Endothelial cell of umbilical vein (primary cell): Measurements from ENCODE around the gene MRM2. TPM values are rescaled to one million over a fixed set of nuclear protein-coding genes. Genes with fewer than 3 reads are reported as not detected.

Experiments
- BruUV-seq: library from RNA; stranded (reverse); fragments of 400-500 nt; replicated peaks from 2 replicates; lab custom pipeline; 2021; lab: Mats Ljungman, UMichigan
- CTCF ChIA-PET: fragments of 300-600, 350-600 bp; sonication (Branson Sonifier 250); formaldehyde crosslinking; loops from one replicate; lab custom pipeline; 2021; ENCODE audit warnings: antibody characterized with exemption, inconsistent platforms; lab: Charles Lee
- POLR2A ChIA-PET: fragments of 300-600, 350-600 bp; sonication (Branson Sonifier 250); formaldehyde crosslinking; loops from one replicate; lab custom pipeline; 2021; ENCODE audit warnings: antibody characterized with exemption, inconsistent platforms; lab: Charles Lee
- DNase-seq: peaks from one replicate; pipeline ENCODE4 v3.0.0-alpha.2; 2011; ENCODE audit warnings: low read depth, low spot score
- FAIRE-seq: peaks from 2 replicates; lab custom pipeline; 2011; peaks lifted over from hg19 to GRCh38; lab: Jason Lieb, UNC
- H2AFZ ChIP-seq: 2 replicates; pipeline ENCODE4 v1.6.0; 2012; ENCODE audit warnings: low read depth, low read length, control low read depth, inconsistent platforms
- H3K27ac ChIP-seq: 2 replicates; pipeline ENCODE4 v1.5.1; 2011; ENCODE audit warnings: low read depth, mild to moderate bottlenecking, control low read depth, low read length, moderate library complexity; ENCODE audit not compliant: insufficient read depth
- H3K27me3 ChIP-seq, 2 experiments: 2 replicates each; pipeline versions ENCODE4 v1.6.0 to v1.6.1; 2011; ENCODE audit warnings: low read length in 2 of 2, mixed read lengths in 1 of 2; ENCODE audit not compliant: control insufficient read depth in 2 of 2, insufficient read depth in 2 of 2
- H3K36me3 ChIP-seq, 2 experiments: 2 replicates in 1 of 2; 3 replicates in 1 of 2; pipeline ENCODE4 v1.5.1; 2011; ENCODE audit warnings: low read length in 2 of 2, mild to moderate bottlenecking in 1 of 2, moderate library complexity in 1 of 2; ENCODE audit not compliant: control insufficient read depth in 2 of 2, insufficient read depth in 2 of 2; ENCODE audit errors: extremely low read depth in 1 of 2
- H3K4me1 ChIP-seq: 3 replicates; pipeline ENCODE4 v1.5.1; 2011; ENCODE audit warnings: mild to moderate bottlenecking, low read length; ENCODE audit not compliant: control insufficient read depth, insufficient read depth; ENCODE audit errors: extremely low read depth
- H3K4me2 ChIP-seq: 2 replicates; pipeline ENCODE4 v1.6.1; 2011; ENCODE audit warnings: low read length, control low read depth, mixed read lengths; ENCODE audit not compliant: insufficient read depth
- H3K4me3 ChIP-seq, 3 experiments: fragments of 200-600 bp in 1 of 3; sonication (generic), shearing (Covaris generic) in 1 of 3; replicated peaks in 1 of 3; 2 replicates each; pipeline ENCODE4 v1.5.1; 2011 to 2016; ENCODE audit warnings: control low read depth in 3 of 3, low read length in 3 of 3, mild to moderate bottlenecking in 2 of 3, inconsistent platforms in 1 of 3, low read depth in 1 of 3, moderate library complexity in 1 of 3; ENCODE audit not compliant: insufficient read depth in 1 of 3
- H3K79me2 ChIP-seq: 2 replicates; pipeline ENCODE4 v1.6.0; 2012; ENCODE audit warnings: low read length, inconsistent platforms; ENCODE audit not compliant: control insufficient read depth, insufficient read depth
- H3K9ac ChIP-seq: replicated peaks from 2 replicates; pipeline ENCODE3; 2011; ENCODE audit warnings: low read length, control low read depth; ENCODE audit not compliant: insufficient read depth; ENCODE audit errors: extremely low read depth
- H3K9me1 ChIP-seq: replicated peaks from 3 replicates; pipeline ENCODE4 v1.6.0; 2011; ENCODE audit warnings: mild to moderate bottlenecking, low read length; ENCODE audit not compliant: control insufficient read depth, insufficient read depth; ENCODE audit errors: extremely low read depth
- H3K9me3 ChIP-seq: replicated peaks from 2 replicates; pipeline ENCODE4 v1.5.1; 2012; ENCODE audit warnings: low read length, inconsistent platforms; ENCODE audit not compliant: control insufficient read depth, insufficient read depth
- H4K20me1 ChIP-seq: replicated peaks from 2 replicates; pipeline ENCODE3; 2011; ENCODE audit warnings: mild to moderate bottlenecking, low read length; ENCODE audit not compliant: control insufficient read depth, insufficient read depth; ENCODE audit errors: extremely low read depth
- CTCF ChIP-seq, 2 donors: IDR thresholded peaks; 1 replicate in 1 of 2; 2 replicates in 1 of 2; pipeline ENCODE4 v1.5.1; 2011; ENCODE audit warnings: low read length in 2 of 2, mild to moderate bottlenecking in 2 of 2, moderate library complexity in 2 of 2, control low read depth in 1 of 2, inconsistent platforms in 1 of 2, low read depth in 1 of 2; ENCODE audit not compliant: insufficient read depth in 1 of 2; ENCODE audit errors: extremely low read depth in 1 of 2
- EZH2 ChIP-seq: IDR thresholded peaks from 2 replicates; pipeline ENCODE4 v1.6.1; 2012; ENCODE audit warnings: borderline replicate concordance, low read depth, mild to moderate bottlenecking, moderate library complexity, low read length, inconsistent platforms; ENCODE audit not compliant: severe bottlenecking
- FOS ChIP-seq: IDR thresholded peaks from 2 replicates; pipeline ENCODE4 v1.6.1; 2011; ENCODE audit warnings: mild to moderate bottlenecking, low read length, moderate library complexity, borderline replicate concordance; ENCODE audit not compliant: insufficient read depth
- GATA2 ChIP-seq: IDR thresholded peaks from 2 replicates; pipeline ENCODE4 v1.7.0; 2011; ENCODE audit warnings: low read depth, mild to moderate bottlenecking, moderate library complexity, mixed read lengths, low read length; ENCODE audit not compliant: insufficient read length, insufficient read depth
- JUN ChIP-seq: IDR thresholded peaks from 2 replicates; pipeline ENCODE4 v1.6.1; 2011; ENCODE audit warnings: borderline replicate concordance, low read depth; ENCODE audit not compliant: insufficient read length, insufficient read depth
- MAX ChIP-seq: IDR thresholded peaks from 2 replicates; pipeline ENCODE4 v1.6.1; 2011; ENCODE audit not compliant: insufficient read depth, insufficient read length
- MYC ChIP-seq: IDR thresholded peaks from one replicate; pipeline ENCODE4 v1.6.1; 2011; ENCODE audit warnings: mild to moderate bottlenecking, low read depth, low read length
- POLR2A ChIP-seq: IDR thresholded peaks from 2 replicates; pipeline ENCODE4 v1.6.1; 2012; ENCODE audit warnings: low read depth, mild to moderate bottlenecking, control low read depth, low read length
- POLR2AphosphoS5 ChIP-seq: IDR thresholded peaks from 2 replicates; pipeline ENCODE4 v1.6.1; 2012; ENCODE audit warnings: low read depth, mild to moderate bottlenecking, control low read depth, low read length, moderate library complexity; ENCODE audit not compliant: insufficient read depth
- dilution Hi-C: fragments of 300-500 bp; cut with MboI; formaldehyde crosslinking; loops from one replicate; pipeline ENCODE4 v1.15.0; 2019; ENCODE audit warnings: low sequenced_read_pairs; ENCODE audit not compliant: extremely low pct_ligation_motif_present
- intact Hi-C: fragments of 100-400 bp; cut with micrococcal nuclease; formaldehyde crosslinking; loops from one replicate; pipeline ENCODE4 v1.10.0; 2022
- polyA plus RNA-seq, 4 experiments: library from polyadenylated mRNA; depleted of rRNA in 3 of 4; stranded (reverse) in 3 of 4; unstranded in 1 of 4; fragments of >200 nt; gene quantifications; 2 replicates each; pipeline versions ENCODE4 v1.2.1 to v1.2.3, GENCODE V29; 2011 to 2012; ENCODE audit warnings: missing spikeins in 1 of 4
- total RNA-seq: library from RNA; stranded (reverse); gene quantifications from 2 replicates; pipeline ENCODE4 v1.2.3, GENCODE V29; 2021

The MRM2 gene
- total and polyA plus RNA-seq, 2 donors (not counting 3 experiments of a cell fraction or from before 2014, with no cell fraction given) = 10.6 to 20.8 TPM

- CTCF ChIA-PET = interaction anchor here (0.9 kb wide), 2 partner anchors 17 to 57 kb away, joined by 3 read pairs; no protein-coding TSS in a partner anchor
- dilution Hi-C loops = no loop called here
- H3K79me2 ChIP-seq = no peaks in the 10 kb centered on the region
Measured at GRCh38 chr7:2290877-2291276, 48.9 kb upstream of the MRM2 start.

GRCh38 chr7:2289621-2290020 is 47.6 kb upstream of the MRM2 start:
- Histone ChIP-seq H4K20me1 (no peaks in the 10 kb centered on the region), H2AFZ (no peak overlapping the region), H3K4me2 (no peak overlapping the region), H3K9me1 (no peaks in the 10 kb centered on the region), H3K9ac (no peak overlapping the region), H3K27ac (no peak overlapping the region), H3K79me2 (no peaks in the 10 kb centered on the region), H3K27me3 (no peaks in the 10 kb centered on the region), H3K36me3 (no peaks in the 10 kb centered on the region), H3K4me3 (no peak overlapping the region), H3K9me3 (no peaks in the 10 kb centered on the region), H3K4me1 (no peaks in the 10 kb centered on the region)
- TF ChIP-seq FOS (no peak), JUN (no peak), CTCF (IDR thresholded peaks at IDR 0.05; ENCODE audit: extremely low read depth in 1 of 2, insufficient read depth in 1 of 2, low read depth in 1 of 2, low read length in 2 of 2) (no peak), EZH2 (no peak), MYC (no peak), POLR2AphosphoS5 (no peak), MAX (no peak), POLR2A (no peak)
- dilution Hi-C loops = no loop called here
- POLR2A ChIA-PET = no interaction called here
- no peak for FAIRE-seq
- intact Hi-C loops = no loop called here
- CTCF ChIA-PET = no interaction called here
- DNase-seq = no peak
- no TSS peak for BruUV-seq

More at GRCh38 chr7:2290877-2291276, 48.9 kb upstream of the MRM2 start:
- Histone ChIP-seq H3K4me1 (no peaks in the 10 kb centered on the region), H3K9me3 (no peaks in the 10 kb centered on the region), H4K20me1 (no peaks in the 10 kb centered on the region), H3K27ac (no peak overlapping the region), H3K36me3 (no peaks in the 10 kb centered on the region), H3K9me1 (no peaks in the 10 kb centered on the region), H3K4me2 (no peak overlapping the region), H3K27me3 (no peaks in the 10 kb centered on the region), H2AFZ (no peak overlapping the region), H3K4me3 (no peak overlapping the region), H3K9ac (no peak overlapping the region)
- BruUV-seq = no TSS peak
- POLR2A ChIA-PET = no interaction called here
- DNase-seq (no peak), FAIRE-seq (no peak)
- TF ChIP-seq MAX (no peak), MYC (no peak), POLR2A (no peak), EZH2 (no peak), GATA2 (no peak), POLR2AphosphoS5 (no peak)
- intact Hi-C loops = no loop called here
